Activated T-helper 1 cell treated with Interleukin-2 at 50 U/mL for 16 hours (primary cell): ENCODE data around the gene RIPK3.

Experiments used
- DNase-seq: peaks from one replicate; pipeline ENCODE4 v3.0.0-alpha.2; 2020; ENCODE audit warnings: low read depth

Gene RIPK3

GRCh38 chr14:24322672-24323071 lies 17.1 kb downstream of the RIPK3 start:
- no peak for DNase-seq

GRCh38 chr14:24321212-24321975 lies 18.4 kb downstream of the RIPK3 start:
- no peak for DNase-seq

- DNase-seq, result no peak
Measured at GRCh38 chr14:24317141-24317928, 22.5 kb downstream of the RIPK3 start.

- no peak for DNase-seq
Measured at GRCh38 chr14:24316597-24316950, 23.2 kb downstream of the RIPK3 start.

- no peak for DNase-seq
Measured at GRCh38 chr14:24315807-24316596, 23.8 kb downstream of the RIPK3 start.

- DNase-seq, result no peak
Measured at GRCh38 chr14:24315243-24315806, 24.5 kb downstream of the RIPK3 start.

GRCh38 chr14:24314377-24315193 lies 25.2 kb downstream of the RIPK3 start:
- no peak for DNase-seq

- DNase-seq, result no peak
Measured at GRCh38 chr14:24313913-24314312, 25.9 kb downstream of the RIPK3 start.

- no peak for DNase-seq
Measured at GRCh38 chr14:24312736-24313507, 26.9 kb downstream of the RIPK3 start.

GRCh38 chr14:24311837-24312615 lies 27.8 kb downstream of the RIPK3 start:
- DNase-seq, result no peak

- peak; percentile 62 for DNase-seq
Measured at GRCh38 chr14:24310646-24311604, 28.9 kb downstream of the RIPK3 start, which contains the start of gene LTB4R. Gene LTB4R (plus strand): TSS chr14:24311502. CDS start chr14:24315652, 4,150 bp downstream.

- DNase-seq, result no peak
Measured at GRCh38 chr14:24310265-24310645, 29.5 kb downstream of the RIPK3 start.

GRCh38 chr14:24309538-24310264 lies 30.1 kb downstream of the RIPK3 start, which contains the start of gene LTB4R2:
Gene LTB4R2 (plus strand): TSS chr14:24310140. CDS start chr14:24310665, 525 bp downstream.
- DNase-seq, result no peak

GRCh38 chr14:24308342-24309124 lies 31.3 kb downstream of the RIPK3 start:
- DNase-seq, result no peak

GRCh38 chr14:24307575-24308341 lies 32.0 kb downstream of the RIPK3 start, which contains the start of gene CIDEB:
Gene CIDEB (minus strand): TSS chr14:24307977. CDS start chr14:24307858, 119 bp downstream.
- DNase-seq, result peak; percentile 26

- no peak for DNase-seq
Measured at GRCh38 chr14:24307156-24307574, 32.6 kb downstream of the RIPK3 start.
